HG02938 (cell line): ENCODE data around the gene ETHE1.

Experiments
- ATAC-seq: cut with Tn5 transposase; IDR thresholded peaks from one replicate; pipeline ENCODE4 v1.9.1; 2021; ENCODE audit warnings: mild to moderate bottlenecking, moderate library complexity; ENCODE audit not compliant: unreplicated experiment

Gene ETHE1

DNA sequence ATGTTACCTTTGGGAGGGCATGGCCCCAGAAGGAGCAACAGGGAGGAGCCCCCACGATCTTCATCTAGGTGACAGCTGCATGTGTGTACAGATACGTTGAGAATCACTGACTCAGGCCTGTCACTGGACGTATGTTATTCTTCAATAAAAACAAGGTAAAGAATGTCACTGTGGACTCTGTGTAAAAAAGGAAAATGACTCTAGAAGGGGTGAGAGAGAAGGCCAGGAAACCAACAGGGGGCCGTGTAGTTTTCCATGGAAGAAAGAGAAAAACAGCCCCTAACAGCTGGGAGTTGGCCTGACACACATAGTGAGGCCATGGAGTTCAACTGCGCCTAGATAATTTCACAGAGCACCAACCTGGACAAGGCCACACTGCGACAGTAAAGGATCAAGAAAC is 59.7 kb downstream of the ETHE1 start:
- ATAC-seq, result no peak

DNA sequence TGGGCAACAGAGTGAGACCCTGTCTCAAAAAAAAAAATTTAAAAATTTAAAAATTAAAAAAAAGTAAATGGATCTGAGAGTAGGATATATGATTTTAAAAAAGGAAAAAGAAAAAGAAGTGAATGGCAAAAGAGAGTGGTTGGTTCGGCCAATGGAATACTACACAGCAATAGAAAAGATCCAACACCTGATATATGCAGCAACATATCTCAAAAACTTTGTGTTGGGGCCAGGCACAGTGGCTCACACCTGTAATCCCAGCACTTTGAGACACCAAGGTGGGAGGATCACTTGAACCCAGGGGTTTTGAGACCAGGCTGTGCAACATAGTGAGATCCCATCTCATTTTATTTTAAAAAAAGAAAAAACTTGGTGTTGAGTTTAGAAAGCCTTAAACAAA is 60.2 kb downstream of the ETHE1 start:
- no peak for ATAC-seq

GRCh38 chr19:43465468-43466120 is 61.4 kb downstream of the ETHE1 start, which contains the start of gene LYPD3:
Gene LYPD3 (minus strand): TSS chr19:43465608. CDS start chr19:43465571, 37 bp downstream.
- ATAC-seq, result no peak

GRCh38 chr19:43464134-43464775 is 62.7 kb downstream of the ETHE1 start:
- peak; percentile 32 for ATAC-seq

GRCh38 chr19:43463381-43464133 is 63.4 kb downstream of the ETHE1 start:
- ATAC-seq, result peak; percentile 76

GRCh38 chr19:43462785-43463380 is 64.1 kb downstream of the ETHE1 start:
- ATAC-seq, result no peak

DNA sequence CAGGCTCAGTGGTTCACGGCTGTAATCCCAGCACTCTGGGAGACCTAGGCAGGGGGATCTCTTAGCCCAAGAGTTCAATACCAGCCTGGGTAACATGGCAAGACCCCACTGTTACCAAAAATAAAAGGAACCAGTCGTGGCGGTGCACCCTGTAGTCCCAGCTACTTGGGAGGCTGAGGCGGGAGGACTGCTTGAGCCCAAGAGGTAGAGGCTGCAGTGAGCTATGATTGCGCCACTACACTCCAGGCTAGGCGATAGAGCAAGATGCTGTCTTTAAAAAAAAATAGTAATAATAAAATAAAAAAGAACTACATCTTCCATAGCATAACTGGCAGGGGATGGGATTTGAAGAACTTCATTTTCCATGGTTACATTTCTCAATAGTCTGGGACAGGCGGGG is 64.6 kb downstream of the ETHE1 start:
- ATAC-seq, result no peak

DNA sequence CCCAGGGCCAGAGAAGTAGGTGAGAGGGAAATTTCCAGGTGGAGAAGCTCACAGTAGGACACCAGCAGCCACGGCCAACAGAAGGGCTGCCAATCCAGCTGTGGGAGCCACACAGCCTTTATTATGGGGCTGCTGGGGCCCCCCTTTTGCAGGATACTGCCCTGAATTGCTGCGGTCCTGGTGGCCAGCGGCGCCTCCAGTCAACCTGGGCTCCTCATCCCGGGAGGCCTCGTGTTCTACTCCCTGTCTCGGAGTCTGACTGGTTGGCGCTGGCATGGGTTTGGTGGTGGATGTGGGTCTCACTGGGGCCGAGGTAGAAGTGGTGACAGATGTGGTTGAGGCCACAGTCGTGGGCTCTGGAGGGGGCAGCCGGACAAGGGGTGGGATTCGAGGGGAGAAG is 65.7 kb downstream of the ETHE1 start:
- ATAC-seq, result no peak

DNA sequence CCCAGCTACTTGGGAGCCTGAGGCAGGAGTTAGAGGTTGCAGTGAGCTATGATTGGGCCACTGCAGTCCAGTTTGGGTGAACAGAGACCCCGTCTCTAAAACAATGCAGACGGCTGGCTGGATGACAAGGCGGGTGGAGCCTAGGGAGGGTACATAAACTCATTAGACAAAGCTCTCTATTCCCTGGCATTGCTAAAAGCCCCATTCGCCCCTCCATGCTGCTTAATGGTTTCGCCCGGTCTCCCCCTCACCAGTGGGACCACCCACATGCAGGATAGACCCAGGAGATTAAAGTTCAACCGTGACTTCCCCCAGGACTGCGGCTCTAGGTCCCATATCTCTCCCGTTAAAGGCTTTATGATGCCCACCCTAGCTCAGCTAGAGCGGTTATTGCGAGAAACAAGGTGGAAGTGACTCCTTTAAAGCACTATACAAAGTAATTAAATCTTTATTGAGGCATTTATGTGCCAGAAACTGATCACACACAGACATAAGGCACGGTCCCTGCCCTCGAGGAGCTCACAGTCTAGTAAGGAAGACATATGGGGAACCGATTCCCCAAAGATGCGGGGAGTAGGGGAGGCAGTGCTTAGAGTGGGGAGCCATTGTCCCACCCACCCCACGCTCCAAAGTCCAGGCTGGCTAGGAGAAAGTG is 66.5 kb downstream of the ETHE1 start:
- no peak for ATAC-seq

DNA sequence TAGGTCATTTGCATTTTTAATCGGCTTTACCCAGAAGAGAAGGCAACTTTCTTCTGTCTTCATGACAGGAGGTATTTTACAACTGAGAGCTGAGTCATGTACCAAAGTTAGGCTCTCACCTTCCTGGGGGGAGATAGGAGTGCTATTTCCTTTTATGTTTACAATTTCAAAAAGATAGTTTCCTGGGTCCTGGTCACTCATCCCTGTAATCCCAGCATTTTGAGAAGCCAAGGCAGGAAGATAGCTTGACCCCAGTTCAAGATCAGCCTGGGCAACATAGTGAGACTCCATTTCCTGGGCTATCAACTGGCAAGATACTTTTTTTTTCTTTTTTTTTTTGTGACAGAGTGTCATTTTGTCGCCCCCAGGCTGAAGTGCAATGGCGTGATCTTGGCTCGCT is 69.2 kb downstream of the ETHE1 start:
- no peak for ATAC-seq
